AG04450 (cell line): ENCODE measurements around the gene EFCAB6. TPM values are rescaled to one million over a fixed set of nuclear protein-coding genes. Genes with fewer than 3 reads are reported as not detected.
"Not testable (repeated sequence)": the region's sequence is repeated elsewhere in the genome, so short reads cannot be mapped to it uniquely, and the experiment has no call there.

Source experiments
- CTCF ChIA-PET: fragments of 300-600, 350-600 bp; formaldehyde crosslinking; extraction: SDS; loops from one replicate; lab custom pipeline; 2022; ENCODE audit warnings: antibody characterized with exemption, inconsistent platforms; lab: Charles Lee
- POLR2A ChIA-PET: fragments of 350-600 bp; formaldehyde crosslinking; extraction: SDS; loops from one replicate; lab custom pipeline; 2021; ENCODE audit warnings: antibody characterized with exemption, inconsistent platforms; lab: Yijun Ruan, JAX
- DNase-seq: peaks from one replicate; pipeline ENCODE4 v3.0.0-alpha.2; 2011; ENCODE audit warnings: low read depth, low spot score
- H3K27ac ChIP-seq: one replicate; pipeline ENCODE4 v1.5.1; 2012; ENCODE audit warnings: low read depth, low read length, control low read depth
- H3K27me3 ChIP-seq: one replicate; pipeline ENCODE4 v1.6.0; 2012; ENCODE audit warnings: low read length; ENCODE audit not compliant: control insufficient read depth, insufficient read depth
- H3K4me3 ChIP-seq: 2 replicates; pipeline ENCODE4 v1.5.1; 2011; ENCODE audit warnings: mild to moderate bottlenecking, low read depth, low read length, control low read depth
- H3K9me3 ChIP-seq: 2 replicates; pipeline ENCODE4 v1.5.1; 2012; ENCODE audit warnings: low read length; ENCODE audit not compliant: control insufficient read depth, insufficient read depth
- CTCF ChIP-seq: IDR thresholded peaks from 2 replicates; pipeline ENCODE4 v1.5.1; 2011; ENCODE audit warnings: low read depth, low read length, control low read depth, inconsistent platforms
- polyA plus RNA-seq: library from polyadenylated mRNA; depleted of rRNA; stranded (reverse); fragments of >200 nt; gene quantifications from 2 replicates; pipeline ENCODE4 v1.2.3, GENCODE V29; 2011

Gene EFCAB6
- polyA plus RNA-seq, 1 experiment: 1.4 TPM

GRCh38 chr22:43670513-43670912 is 141.6 kb downstream of the EFCAB6 start:
- no peak for DNase-seq
- Histone ChIP-seq H3K27ac (no peak overlapping the region), H3K9me3 (no peaks in the 10 kb centered on the region), H3K27me3 (no peaks in the 10 kb centered on the region), H3K4me3 (no peak overlapping the region)
- ChIA-PET CTCF (interaction anchor here (0.7 kb wide), 1 partner anchor 179 kb away, joined by 3 read pairs; no protein-coding TSS in a partner anchor), POLR2A (no interaction called here)
- no peak for TF ChIP-seq CTCF

GRCh38 chr22:43669190-43669589 is 142.9 kb downstream of the EFCAB6 start:
- no peak for DNase-seq
- CTCF ChIA-PET: no interaction called here
- POLR2A ChIA-PET: no interaction called here
- Histone ChIP-seq H3K4me3 (no peak overlapping the region), H3K9me3 (no peaks in the 10 kb centered on the region), H3K27ac (no peak overlapping the region), H3K27me3 (no peaks in the 10 kb centered on the region)
- no peak for TF ChIP-seq CTCF

GRCh38 chr22:43667656-43668055 is 144.4 kb downstream of the EFCAB6 start:
- ChIA-PET CTCF (no interaction called here), POLR2A (no interaction called here)
- Histone ChIP-seq H3K9me3 (no peaks in the 10 kb centered on the region), H3K27ac (no peak overlapping the region), H3K4me3 (no peak overlapping the region), H3K27me3 (no peaks in the 10 kb centered on the region)
- no peak for TF ChIP-seq CTCF
- DNase-seq: no peak

GRCh38 chr22:43666457-43666856 is 145.6 kb downstream of the EFCAB6 start:
- no peak for DNase-seq
- ChIA-PET POLR2A (no interaction called here), CTCF (no interaction called here)
- Histone ChIP-seq H3K4me3 (no peak overlapping the region), H3K27me3 (no peaks in the 10 kb centered on the region), H3K27ac (no peak overlapping the region), H3K9me3 (no peaks in the 10 kb centered on the region)
- TF ChIP-seq CTCF: no peak

GRCh38 chr22:43658823-43659222 is 153.3 kb downstream of the EFCAB6 start:
- H3K9me3 ChIP-seq: no peaks in the 10 kb centered on the region
- POLR2A ChIA-PET: no interaction called here
- no peak overlapping the region for H3K27ac ChIP-seq
- H3K27me3 ChIP-seq: no peaks in the 10 kb centered on the region
- CTCF ChIA-PET: no interaction called here
- TF ChIP-seq CTCF: no peak
- H3K4me3 ChIP-seq: no peak overlapping the region
- no peak for DNase-seq

DNA sequence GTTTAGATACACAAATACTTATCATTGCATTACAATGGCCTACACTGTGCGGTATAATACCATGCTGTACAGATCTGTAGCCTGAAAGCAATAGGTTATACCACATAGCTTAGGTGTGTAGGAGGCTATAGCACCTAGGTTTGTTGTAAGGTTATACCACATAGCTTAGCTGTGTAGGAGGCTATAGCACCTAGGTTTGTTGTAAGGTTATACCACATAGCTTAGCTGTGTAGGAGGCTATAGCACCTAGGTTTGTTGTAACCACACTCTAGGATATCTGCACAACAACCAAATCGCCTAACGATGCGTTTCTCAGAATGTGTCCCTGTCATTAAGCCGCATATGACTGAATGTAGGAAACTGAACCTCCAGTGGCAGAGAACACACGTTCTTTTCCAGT is 155.5 kb downstream of the EFCAB6 start:
- DNase-seq, H3K27ac ChIP-seq, H3K27me3 ChIP-seq, POLR2A ChIA-PET, CTCF ChIA-PET, H3K4me3 ChIP-seq, H3K9me3 ChIP-seq: not testable (repeated sequence)
